NCI-H2029 treated with DMSO at 0.1 percent for 48 hours (cell line): Measurements from ENCODE around the gene MIOX.
"Not testable (repeated sequence)": the region's sequence is repeated elsewhere in the genome, so short reads cannot be mapped to it uniquely, and the experiment has no call there.

Experiments
- DNase-seq: peaks from one replicate; lab custom pipeline; 2025; lab: John Stamatoyannopoulos, UW

Gene MIOX

DNA sequence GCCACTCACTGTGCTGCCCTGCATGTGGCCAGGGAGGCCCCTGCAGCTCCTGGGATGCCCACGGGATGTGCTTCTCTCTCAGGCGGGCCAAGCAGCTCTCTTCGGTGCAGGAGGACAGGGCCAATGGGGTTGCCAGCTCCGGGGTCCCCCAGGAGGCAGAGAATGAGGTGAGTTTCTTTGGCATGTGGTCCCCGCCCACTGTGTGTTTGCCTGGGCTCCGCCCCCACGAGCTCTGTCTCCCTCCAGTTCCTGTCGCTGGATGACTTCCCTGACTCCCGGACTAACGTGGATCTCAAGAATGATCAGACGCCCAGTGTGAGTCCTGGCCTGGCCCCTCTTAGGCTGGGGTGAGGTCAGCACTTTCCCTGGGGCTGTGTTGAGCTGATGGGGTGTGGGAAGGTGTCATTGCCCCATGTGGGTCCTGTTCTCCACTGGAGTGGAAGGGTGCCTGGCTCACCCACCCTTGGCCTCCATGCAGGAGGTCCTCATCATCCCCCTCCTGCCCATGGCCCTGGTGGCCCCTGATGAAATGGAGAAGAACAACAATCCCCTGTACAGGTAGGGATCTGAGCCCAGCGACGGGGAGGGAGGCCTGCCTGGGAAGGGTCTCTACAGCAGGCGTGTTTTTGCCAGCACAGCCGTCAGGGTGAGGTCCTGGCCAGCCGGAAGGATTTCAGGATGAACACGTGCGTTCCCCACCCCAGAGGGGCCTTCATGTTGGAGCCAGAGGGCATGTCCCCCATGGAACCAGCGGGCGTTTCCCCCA, 31.0 kb downstream of the MIOX start:
- DNase-seq, result no peak

DNA sequence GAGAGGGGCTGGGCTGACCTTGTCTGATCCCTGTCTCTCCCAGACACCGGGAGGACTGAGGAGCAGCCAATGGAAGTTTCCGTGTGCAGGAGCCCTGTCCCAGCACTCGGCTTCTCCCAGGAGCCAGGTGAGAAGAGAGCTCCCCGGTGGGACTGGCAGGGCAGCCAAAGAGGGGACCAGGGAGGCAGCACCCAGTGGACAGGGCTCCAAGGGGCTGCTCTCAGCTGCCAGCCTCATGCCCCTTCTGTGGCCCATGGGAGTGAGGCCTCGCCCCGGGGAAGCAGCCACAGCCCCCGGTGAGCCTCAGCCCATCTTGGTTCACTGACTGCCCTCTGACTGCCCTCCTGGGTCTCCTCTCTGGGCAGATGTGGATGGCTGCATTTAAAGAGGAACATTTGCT, 31.9 kb downstream of the MIOX start:
- DNase-seq, result no peak

DNA sequence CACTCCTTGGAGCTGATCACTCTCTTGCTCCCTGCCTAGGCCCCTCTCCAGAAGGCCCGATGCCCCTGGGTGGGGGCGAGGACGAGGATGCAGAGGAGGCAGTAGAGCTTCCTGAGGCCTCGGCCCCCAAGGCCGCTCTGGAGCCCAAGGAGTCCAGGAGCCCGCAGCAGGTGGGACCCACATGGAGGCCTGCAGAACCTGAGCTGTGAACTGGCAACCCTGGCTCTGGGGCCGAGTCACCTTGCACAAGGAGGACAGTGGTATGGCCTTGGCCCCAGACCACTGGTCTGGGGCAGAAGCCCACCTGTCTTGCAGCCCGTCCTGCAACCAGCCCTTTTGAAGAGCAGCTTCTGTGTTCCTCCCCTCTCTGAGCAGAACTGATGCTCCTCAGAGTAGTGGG, 32.5 kb downstream of the MIOX start:
- DNase-seq, result no peak

DNA sequence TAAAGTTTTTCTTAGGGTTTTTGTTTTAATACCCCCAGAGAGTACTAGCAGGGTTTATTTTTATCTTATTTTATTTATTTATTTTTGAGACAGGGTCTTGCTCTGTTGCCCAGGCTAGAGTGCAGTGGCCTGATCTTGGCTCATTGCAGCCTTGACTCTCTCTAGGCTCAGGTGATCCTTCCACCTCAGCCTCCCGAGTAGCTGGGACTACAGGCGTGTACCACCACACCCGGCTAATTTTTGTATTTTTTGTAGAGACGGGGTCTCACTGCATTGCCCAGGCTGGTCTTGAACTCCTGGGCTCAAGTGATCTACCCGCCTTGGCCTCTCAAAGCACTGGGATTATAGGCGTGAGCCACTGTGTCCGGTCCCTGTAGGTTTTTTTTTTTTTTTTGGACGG, 33.5 kb downstream of the MIOX start:
- not testable (repeated sequence) for DNase-seq

DNA sequence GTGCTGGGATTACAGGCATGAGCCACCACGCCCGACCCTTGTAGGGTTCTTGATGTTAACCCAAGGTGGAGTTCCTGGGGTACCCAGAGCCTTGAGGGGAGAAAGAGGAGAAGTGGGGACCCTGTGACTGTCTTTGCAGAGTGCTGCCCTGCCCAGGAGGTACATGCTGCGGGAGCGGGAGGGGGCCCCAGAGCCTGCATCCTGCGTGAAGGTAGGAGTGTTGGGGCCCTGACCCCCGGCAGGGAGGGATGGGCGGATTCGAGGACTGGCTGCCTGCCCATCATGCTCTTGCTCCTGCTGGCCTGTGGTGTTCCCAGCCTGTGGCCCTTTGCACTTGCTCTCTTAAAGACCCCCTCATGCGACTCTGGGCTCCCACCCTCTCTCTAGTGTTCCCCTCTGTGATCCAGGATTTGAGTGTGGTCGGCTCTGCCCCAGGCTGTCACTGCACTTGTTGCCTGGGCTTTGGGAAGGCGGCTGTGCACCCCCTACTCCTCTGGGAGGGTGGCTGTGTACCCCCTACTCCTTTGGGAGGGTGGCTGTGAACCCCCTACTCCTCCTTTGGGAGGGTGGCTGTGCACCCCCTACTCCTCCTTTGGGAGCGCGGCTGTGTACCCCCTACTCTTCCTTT, 34.3 kb downstream of the MIOX start:
- DNase-seq, result no peak

GRCh38 chr22:50521710-50522109, 35.1 kb downstream of the MIOX start:
- no peak for DNase-seq

- no peak for DNase-seq
Measured at GRCh38 chr22:50522208-50522805, 35.6 kb downstream of the MIOX start.

- no peak for DNase-seq
Measured at GRCh38 chr22:50522806-50523438, 36.3 kb downstream of the MIOX start.

DNA sequence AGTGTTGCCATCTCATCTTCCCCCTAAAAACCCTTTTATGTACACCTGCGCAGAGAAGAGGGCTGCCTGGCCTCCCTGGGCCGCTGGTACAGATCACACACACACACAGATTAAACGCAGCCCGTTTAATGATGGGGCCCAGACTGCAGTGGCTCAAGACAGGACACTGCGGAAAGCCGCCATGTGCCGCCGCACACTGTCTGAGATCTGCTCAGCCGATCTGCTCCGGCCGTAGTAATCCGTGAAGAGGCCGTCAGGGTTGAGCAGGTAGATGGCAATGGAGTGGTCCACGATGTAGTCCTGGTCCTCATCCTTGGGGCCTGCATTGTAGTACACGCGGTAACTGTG, 36.8 kb downstream of the MIOX start:
- no peak for DNase-seq

GRCh38 chr22:50523806-50524675, 37.4 kb downstream of the MIOX start:
- DNase-seq, result no peak

DNA sequence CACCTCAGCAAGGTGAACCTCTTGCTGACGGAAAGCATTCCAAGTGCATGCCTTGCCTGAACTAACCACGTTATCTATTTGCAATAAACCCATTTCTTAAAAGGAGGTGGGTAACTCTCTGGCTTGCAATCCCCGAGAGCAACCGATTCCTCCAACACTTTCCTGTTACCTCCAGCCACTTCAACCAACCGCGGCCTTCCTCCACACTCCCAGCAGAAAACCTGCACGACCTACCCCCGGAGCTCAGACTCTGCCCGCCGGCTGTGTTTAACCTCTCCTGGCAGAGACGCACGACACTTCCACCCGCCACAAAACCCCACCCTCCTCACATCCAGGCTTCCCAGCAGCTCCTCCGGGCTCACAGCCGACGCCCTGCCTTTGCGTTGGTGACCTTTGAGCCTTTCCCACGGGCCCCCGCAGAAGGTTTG, 38.0 kb downstream of the MIOX start:
- DNase-seq, result no peak

DNA sequence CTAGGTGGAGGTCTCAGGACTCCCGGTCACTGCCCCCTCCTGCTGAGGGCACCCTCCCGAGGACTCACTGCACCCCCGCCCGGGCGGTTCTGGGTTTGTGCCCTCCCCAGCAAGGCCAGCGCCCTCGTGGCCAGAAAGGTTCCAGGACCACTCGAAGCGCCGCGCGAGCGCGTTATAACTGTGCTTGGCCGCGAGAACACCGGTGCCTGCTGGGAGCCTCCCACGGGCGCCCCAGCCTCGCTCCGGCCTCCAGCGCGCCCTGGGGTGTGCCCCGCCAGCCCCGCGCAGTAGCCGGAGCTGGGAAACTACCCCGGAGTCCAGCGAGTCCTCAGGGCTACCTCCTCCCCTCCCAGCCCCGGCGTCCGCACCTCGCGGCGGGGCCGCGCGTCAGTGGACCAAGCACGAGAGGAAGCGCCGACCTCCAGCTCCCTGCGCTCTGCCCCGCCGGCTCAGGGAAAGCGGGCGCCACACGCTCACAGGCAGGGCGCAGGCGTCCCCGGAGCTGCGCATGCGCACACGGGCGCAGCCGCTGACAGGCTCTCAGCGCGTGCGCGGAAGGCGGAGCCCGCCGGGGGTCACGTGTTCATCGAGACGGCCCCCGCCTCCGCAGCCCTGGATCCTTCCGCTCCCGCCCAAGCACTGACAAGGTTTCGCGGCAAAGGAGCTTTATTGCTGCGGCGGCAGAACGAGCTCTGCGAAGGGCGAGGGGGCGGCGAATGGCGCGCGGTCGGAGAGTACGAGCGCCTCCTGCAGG, 38.6 kb downstream of the MIOX start, which contains the start of gene SCO2:
TSS of gene SCO2 (minus strand) at position 495 of the 754 bp plus-strand sequence. CDS start 1,187 bp downstream, outside the sequence.
- DNase-seq, result peak; percentile 53

DNA sequence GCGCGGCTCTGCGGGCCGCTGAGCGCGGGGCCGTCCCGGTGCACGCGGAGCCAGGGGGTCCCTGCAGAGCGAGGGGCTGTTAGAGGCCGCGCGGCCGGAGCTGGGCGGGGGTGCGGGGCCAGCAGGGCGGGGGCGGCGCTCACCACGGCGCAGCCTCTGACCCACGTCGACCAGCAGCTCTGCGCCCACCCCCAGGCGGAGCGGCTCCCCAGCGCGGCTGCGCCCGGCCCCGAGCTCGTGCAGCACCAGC, 39.1 kb downstream of the MIOX start:
- DNase-seq, result no peak

DNA sequence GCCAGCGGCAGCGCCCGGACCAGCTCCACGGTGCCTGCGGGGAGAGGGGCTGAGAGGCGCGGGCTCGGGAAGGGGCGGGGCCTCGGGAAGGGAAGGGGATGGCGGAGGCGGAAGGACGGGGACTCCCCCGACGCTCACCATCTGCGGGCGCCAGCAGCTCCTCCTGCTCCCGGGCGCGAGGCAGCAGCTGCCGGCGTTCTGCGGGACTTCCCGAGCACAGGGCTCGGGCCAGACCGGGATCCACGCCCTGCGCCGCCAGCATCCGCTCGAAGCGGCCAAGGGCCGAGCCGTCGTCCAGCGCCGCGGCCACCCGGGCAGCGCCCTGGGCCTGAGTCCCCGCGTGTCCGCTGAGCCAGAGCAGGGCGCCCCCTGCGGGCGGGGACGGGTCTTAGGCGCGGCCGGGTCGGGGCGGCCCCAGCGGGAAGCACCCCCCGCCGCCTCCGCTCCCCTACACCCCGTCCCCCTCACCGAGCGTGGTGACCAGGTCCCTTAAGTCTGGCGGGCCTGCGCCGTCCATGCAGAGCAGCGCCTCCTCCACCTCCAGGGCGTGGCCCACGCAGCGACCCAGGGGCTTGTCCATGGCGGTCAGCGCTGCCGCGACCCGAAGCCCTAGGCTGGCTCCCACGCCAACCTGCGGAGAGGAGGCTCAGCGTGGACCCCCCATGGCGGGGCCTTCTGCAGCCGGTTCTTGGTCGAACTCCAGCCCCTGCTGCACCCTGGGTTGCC, 39.6 kb downstream of the MIOX start:
- DNase-seq, result no peak

- DNase-seq, result no peak
Measured at GRCh38 chr22:50526834-50527801, 40.5 kb downstream of the MIOX start.

DNA sequence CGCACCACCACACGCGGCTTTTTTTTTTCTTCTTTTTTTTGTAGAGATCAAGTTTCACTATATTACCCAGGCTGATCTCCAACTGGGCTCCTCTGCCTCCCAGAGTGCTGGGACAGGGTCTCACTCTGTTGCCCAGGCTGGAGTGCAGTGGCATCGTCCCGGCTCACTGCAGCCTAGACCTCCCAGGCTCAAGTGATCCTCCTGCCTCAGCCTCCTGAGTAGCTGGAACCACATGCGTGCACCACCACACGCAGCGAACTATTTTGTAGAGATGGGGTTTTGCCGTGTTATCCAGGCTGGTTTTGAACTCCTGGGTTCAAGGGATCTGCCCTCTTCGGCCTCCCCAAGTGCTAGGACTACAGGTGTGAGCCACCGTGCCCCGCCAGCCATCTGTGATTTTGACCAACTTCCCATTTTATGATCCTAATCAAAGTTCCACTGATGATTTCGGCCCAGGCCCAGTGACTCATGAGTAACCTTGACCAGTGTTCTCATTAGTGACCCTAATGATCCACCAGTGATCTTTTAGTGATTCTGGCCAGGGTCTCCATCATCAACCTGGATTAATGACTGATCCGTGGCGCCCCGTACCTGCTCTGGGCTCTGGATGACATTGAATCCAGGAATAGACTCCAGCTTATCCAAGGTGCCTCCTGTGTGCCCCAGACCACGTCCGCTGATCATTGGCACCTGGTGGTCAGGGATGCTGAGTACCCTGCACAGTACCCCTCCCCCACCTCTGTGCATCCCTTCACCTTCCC, 41.4 kb downstream of the MIOX start:
- DNase-seq, result no peak

GRCh38 chr22:50528682-50529415, 42.2 kb downstream of the MIOX start:
- DNase-seq, result no peak

DNA sequence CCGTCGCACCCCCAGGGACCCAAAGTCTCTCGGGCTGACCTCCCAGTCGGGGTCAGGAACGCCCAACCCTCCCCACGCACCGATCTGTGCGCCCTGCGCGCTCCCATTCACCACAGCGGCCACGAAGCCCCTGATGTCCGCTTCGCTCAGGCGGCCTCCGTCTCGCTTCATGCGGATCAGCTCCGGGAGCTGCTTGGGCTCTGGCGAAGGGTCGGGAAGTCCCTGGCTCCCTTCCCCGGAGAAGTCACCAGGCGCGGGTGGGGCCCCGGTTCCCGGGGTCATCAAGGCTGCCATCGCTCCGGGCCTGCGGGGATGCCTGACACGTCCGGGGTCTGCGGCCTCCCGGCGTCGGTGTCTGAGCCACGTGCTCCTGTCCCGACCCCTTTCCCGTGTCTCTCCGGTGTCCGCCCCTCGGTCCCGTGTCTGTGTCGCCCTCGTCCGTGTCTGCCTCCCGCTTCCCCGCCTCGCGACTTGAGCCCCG, 42.8 kb downstream of the MIOX start:
- DNase-seq, result no peak
